NCI-H345 treated with DMSO at 0.1 percent for 48 hours (cell line): ENCODE results near the gene THOC2.
"Not testable (repeated sequence)": the region's sequence is repeated elsewhere in the genome, so short reads cannot be mapped to it uniquely, and the experiment has no call there.

Experiments
- DNase-seq: peaks from one replicate; lab custom pipeline; 2025; ENCODE audit not compliant: unreplicated experiment; lab: John Stamatoyannopoulos, UW

The THOC2 gene

GRCh38 chrX:123675154-123675553, 57.7 kb downstream of the THOC2 start:
- DNase-seq: no peak

- no peak for DNase-seq
Observed at GRCh38 chrX:123673813-123674212, 59.0 kb downstream of the THOC2 start.

- no peak for DNase-seq
Observed at GRCh38 chrX:123665197-123665596, 67.7 kb downstream of the THOC2 start.

GRCh38 chrX:123664467-123665167, 68.2 kb downstream of the THOC2 start:
- DNase-seq: not testable (repeated sequence)

- not testable (repeated sequence) for DNase-seq
Observed at GRCh38 chrX:123663720-123664119, 69.1 kb downstream of the THOC2 start.

- not testable (repeated sequence) for DNase-seq
Observed at GRCh38 chrX:123656507-123656906, 76.3 kb downstream of the THOC2 start.

GRCh38 chrX:123648811-123649181, 84.1 kb downstream of the THOC2 start:
- DNase-seq: not testable (repeated sequence)

- peak; percentile 15 for DNase-seq
Observed at GRCh38 chrX:123648028-123648810, 84.6 kb downstream of the THOC2 start.

- no peak for DNase-seq
Observed at GRCh38 chrX:123647244-123647643, 85.6 kb downstream of the THOC2 start.

- no peak for DNase-seq
Observed at GRCh38 chrX:123629502-123629901, 103.3 kb downstream of the THOC2 start.

GRCh38 chrX:123626962-123627361, 105.9 kb downstream of the THOC2 start:
- no peak for DNase-seq

- no peak for DNase-seq
Observed at GRCh38 chrX:123625952-123626351, 106.9 kb downstream of the THOC2 start.

GRCh38 chrX:123625477-123625876, 107.4 kb downstream of the THOC2 start:
- no peak for DNase-seq

- DNase-seq: no peak
Observed at GRCh38 chrX:123617007-123617406, 115.8 kb downstream of the THOC2 start.

GRCh38 chrX:123610915-123611314, 121.9 kb downstream of the THOC2 start:
- DNase-seq: no peak

GRCh38 chrX:123607806-123608205, 125.0 kb downstream of the THOC2 start:
- no peak for DNase-seq

- DNase-seq: no peak
Observed at GRCh38 chrX:123607270-123607669, 125.6 kb downstream of the THOC2 start.

- no peak for DNase-seq
Observed at GRCh38 chrX:123603491-123603890, 129.4 kb downstream of the THOC2 start.

GRCh38 chrX:123601437-123601836, 131.4 kb downstream of the THOC2 start:
- no peak for DNase-seq

- no peak for DNase-seq
Observed at GRCh38 chrX:123600181-123600580, 132.7 kb downstream of the THOC2 start.

- DNase-seq: no peak
Observed at GRCh38 chrX:123590842-123591486, 141.9 kb downstream of the THOC2 start.

- DNase-seq: no peak
Observed at GRCh38 chrX:123588723-123589122, 144.1 kb downstream of the THOC2 start.
